ENCODE data around the gene SIAH2.
A peak's percentile ranks its signal among the peaks of the same experiment; 100 is the strongest.

Gene SIAH2

DNA sequence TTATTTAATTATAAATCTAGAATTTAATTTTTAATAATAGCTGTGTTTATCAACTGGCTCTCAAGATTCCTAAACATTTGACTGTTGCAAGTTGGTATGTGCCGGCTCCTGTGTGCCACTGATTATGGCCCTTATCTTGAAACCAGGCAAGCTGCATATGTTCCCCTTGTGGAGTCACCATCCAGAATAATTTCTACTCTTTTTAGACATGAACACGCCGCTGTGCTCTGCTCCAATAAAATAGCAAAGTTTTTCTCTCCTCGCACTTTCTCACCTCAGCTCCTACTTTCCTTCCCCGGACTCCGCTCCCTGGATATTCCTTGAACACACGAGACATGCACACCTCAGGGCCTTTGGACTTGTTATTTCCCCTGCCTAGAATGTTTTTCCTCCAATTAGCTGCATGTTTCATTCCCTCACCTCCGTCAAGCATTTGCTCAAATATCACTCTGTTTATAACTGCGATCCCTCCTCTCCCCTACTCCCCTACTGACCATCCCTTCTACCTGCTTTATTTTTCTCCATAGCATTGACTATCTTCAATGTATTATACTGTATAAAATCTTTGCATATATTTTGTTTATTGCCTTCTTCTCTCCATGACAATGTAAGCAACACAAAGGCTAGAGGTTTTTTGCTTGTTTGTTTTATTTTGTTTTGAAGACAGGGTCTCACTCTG is 33.1 kb downstream of the SIAH2 start:
- no peak for DNase-seq

DNA sequence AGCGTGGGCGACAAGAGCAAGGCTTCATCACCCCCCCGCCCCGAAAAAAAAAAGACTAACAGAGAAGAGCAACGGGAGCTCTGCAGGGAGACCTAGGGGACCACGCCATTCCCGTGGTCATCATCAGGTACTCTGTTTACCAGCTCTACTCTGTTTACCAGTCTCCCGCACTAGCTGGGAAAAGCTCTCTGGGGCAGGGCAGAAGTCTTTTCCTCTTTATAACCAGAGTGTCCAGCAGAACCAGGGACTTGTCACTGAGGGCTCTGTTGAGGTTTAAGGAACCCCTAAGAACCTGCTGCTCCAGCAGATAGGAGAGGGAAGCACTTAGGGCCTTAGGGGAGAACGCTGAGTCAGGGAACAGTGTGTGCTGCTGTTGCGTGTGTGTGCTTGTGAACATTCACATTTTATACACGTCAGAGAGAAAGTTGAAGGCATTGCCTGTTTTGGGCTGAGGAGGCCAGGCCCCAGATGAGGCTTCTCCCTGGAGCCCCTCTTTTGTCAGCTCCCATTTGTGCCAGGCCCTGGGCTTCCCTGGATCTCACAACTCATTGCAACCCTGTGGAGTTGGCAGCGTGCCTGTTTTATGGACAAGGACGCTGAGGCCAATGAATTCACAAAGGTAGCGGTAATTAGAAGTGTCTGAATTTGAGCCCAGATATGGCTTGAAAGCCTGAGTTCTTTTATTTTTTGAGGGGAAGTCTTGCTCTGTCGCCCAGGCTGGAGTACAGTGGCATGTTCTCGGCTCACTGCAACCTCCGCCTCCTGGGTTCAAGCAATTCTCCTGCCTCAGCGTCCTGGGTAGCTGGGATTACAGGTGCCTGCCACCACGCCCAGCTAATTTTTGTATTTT is 35.1 kb downstream of the SIAH2 start:
- DNase-seq, result no peak

DNA sequence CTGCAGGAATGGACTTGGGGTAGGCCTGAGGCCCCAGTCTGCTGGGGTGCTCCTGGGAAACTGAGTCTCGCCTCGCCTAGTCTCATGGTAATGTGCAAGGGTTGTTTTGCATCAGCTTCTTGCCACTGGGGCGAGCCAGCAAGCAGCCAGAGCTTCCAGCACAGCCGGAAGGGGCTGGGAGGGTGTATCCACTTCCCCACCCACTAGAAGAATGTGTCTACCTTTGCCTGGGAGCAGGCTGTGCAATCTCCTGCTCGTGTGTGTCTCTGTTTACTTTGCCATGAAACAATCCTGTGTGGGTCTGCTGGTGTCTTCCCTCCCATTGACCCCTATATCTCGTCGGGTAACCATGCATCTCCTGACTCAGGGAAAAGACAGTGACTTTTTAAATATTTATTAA is 37.4 kb downstream of the SIAH2 start:
- no peak for DNase-seq

DNA sequence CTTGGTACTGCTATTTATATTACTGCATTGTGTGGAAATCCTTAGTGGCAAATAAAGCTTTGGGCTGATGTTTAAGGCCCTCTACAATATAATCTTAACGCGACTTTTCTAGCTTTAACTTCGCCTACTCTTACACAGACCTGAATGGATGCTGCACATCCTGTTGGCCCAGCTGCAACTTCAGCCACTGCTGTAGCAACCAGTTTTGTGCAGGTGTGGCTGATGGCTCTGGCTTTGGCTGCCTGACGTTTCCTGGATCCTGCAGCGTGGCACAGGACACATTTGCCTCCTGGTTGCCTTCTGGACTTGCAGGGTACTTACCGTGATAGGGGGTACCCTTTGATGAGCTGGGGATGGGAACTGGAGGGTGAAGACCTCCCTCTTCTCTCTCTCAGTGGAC is 39.0 kb downstream of the SIAH2 start:
- DNase-seq, result no peak

DNA sequence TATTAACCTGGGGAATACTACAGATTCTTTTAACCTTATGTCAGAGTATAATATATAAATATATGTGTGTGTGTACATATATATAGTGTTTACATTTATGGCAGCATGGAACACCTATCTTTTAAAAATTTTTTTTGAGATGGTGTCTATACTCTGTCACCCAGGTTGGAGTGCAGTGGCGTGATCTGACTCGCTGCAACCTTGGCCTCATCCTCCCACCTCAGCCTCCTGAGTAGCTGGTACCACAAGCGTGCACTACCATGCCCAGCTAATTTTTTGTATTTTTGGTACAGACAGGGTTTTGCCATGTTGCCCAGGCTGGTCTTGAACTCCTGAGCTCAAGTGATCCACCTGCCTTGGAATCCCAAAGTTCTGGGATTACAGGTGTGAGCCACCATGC is 40.7 kb downstream of the SIAH2 start:
- DNase-seq, result no peak

DNA sequence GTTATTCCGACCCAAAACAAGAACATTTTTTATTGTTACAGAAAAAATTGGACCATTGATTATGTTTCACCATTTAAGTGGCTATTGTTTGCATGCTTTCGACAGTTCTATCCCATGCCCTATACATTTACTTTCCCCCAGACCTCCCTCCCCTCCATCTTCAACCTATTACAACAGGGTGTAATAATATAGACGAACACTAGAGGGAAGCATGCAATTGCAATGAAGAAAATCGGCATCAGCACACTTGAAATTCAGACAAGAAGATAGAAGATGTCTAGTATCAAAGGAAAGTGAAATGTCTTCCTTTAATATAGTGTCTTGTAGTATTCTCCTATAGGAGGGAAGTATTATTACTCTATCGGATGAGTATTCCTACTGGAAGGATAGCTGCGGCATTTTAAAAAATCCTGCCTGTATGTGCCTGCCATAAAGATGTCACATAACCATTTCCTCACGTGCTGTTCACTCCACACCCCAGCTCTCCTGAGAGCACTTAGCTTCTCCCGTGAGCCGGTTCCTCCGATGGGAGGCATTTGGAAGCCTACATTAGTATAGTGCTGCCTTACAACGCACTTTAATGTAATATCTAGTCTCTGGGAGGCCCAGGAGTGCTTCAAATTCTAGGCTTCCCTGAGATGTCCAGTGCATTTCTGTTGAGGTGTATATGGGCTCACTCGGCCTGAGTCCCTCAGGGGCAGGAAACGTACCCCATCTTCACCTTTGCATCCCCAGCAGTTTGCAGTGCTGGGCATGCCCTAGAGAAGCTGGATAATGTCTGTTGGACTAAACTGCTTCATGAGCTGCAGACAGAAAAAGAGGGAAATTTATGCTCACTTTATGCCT is 41.5 kb downstream of the SIAH2 start:
- DNase-seq, result peak; percentile 68

DNA sequence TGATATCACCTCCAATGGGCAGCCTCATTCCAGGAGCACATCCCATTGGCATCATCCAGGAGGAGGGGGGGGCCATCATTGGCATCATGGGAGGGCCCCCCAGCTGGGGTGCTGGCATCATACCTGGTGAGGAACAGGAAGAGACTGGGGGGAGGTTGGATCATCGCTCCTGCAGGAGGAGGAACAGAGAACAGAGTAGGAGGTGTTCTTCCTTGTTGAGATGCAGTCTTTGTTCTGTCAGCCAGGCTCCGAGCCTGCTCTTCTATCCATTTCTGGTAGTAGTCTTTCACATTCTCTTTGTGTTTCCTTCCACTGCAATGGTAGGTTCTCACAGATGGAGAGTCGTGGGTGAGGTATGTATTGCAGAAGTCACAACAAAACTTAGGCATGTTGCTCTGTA is 42.5 kb downstream of the SIAH2 start:
- no peak for DNase-seq

DNA sequence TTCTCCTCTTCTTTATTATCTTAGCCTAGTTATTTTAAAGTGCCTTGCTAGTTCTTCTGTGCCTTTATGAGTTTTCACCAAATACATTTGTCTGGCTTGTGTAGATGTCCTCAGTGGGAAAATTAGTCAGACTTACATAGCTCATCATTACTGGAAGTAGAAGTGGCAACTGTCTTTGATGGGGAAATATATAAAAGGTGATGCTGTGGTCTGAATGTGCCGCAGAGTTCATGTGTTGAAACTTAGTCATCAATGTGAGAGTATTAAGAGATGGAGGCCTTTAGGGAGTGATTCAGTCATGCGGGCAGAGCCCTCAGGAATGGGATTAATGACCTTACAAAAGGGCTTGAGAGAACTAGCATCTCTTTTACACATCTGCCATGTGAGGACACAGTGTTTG is 52.9 kb downstream of the SIAH2 start:
- no peak for DNase-seq

DNA sequence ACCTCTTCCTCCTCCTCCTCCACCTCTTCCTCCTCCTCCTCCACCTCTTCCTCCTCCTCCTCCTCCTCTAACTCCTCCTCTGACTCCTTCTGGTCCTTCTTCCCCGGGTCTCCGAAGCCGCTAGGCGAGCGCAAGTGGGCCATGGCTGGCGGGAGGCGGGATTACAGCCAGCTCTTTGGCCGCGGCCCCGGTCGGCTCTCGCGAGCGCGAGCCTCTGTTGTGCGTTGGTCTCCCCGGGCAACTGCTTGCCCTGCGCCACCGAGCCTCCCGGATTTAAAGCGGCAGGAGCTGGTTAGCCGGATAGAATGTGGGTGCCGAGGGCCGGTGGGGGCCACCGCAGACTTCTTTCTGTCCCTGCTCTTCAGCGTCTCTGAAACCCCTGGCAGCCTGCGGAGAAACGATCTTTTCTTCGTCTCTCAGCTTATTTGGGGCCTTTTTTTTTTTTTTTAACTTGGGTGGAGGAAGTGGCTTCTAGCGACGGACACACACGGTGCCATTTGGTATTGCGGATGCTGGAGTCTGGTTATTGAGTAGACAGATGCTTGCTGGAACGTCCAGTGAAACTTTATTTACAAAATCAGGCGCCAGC is 59.1 kb downstream of the SIAH2 start, which contains the start of gene ERICH6:
Gene ERICH6 (minus strand): TSS at position 165 of the 589 bp plus-strand sequence. CDS start 22 bp downstream, at position 143.
- peak; percentile 91 for DNase-seq

DNA sequence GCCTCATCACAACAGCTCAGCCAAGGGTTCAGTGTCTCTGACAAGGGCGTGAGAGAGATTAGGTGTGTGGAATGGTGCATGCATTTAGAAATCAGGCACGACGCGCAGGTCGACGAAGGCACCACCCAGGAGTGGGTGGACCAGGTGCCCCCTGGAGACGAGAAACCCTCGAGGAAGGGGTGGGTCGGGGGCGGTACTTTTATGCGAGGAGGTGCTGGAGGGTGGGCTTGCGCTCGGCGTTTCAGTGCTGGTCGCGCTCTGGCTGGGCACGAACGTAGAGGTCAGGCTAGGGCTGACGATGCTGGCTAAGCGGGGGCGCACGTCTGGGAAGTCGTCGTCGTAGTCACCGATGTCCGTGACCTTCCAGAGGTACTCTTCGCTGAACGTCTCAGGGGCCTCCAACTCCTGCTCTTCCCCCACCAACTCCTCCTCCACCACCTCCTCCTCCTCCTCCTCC is 59.6 kb downstream of the SIAH2 start:
- peak; percentile 37 for DNase-seq

DNA sequence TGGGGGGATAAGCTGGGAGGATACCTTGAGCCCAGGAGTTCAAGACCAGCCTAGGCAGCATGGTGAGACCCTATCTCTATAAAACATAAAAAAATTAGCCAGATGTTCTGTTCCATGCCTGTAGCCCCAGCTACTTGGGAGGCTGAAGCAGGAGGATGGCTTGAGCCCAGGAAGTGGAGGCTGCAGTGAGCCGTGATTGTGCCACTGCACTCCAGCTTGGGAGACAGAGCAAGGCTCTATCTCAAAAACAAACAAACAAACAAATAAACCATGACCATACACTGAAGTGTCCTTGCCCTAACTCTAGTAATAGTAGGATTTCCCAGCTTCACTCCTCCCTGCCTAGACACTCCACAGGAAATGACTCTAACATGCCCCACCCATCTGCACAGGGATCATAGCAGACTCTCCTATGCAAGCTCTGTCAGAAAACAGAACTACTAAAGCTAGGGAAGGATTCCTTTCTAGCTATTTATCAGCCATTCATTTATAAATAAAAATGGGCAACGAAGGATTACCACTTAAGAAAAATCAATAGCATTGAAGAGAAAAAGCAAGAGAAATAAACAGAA is 63.8 kb downstream of the SIAH2 start:
- DNase-seq, result peak; percentile 86

DNA sequence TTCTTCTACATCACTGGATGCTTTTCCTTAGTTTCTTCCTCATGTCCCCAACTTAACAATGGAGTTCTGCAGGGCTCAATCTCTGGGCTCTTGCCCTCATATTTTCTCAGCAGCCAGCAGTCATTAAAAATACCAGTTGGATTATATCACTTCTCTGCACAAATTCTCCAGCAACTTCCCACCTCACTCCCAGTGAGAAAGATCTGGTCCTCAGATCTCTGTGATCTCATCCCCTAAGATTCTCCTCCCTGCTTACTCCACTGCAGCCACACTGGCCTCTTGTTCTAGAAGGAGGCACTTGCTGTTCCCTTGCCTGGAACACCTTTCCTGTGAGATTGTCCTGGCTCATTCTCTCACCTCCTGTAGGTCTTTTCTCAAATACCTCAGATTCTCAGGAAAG is 65.3 kb downstream of the SIAH2 start:
- no peak for DNase-seq

DNA sequence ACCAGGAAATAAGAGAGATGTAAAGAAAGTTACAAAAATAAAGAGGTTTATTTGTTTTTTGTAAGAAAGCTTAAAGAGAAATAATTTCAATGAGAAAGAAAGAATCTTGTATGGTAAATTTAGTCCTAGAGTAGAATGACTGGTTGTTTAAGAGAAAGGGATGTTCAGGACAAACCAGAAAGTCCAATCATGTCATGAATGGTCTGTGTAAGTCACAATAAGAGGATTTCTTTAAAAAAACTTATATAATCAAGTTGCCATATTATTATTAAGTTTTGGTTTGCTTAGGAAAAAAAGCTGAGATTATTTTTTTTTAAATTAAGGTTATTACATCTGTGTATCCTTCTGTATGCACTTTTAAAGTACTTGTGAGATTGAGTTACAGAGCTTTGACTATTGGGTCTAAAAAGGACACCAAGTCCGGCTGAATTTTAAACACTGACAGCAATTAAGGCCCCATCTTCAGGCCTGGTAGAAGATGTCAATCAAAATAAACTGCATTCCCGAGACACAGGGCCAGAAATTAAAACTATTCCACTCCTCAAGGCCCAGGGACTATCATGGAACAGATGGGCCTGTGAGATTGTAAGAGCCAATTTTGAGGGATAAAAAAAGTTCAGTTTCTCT is 71.4 kb downstream of the SIAH2 start:
- no peak for DNase-seq

Measured in inflammatory macrophage treated with lipopolysaccharide for 4 hours (primary cell).